Breast epithelium (tissue), 3 donors: ENCODE measurements around the gene FNDC5.

Source experiments
- CTCF ChIP-seq, 3 donors: fragments of 450-650 bp; IDR thresholded peaks; one replicate each; pipeline ENCODE4 v1.5.1; 2016 to 2017; ENCODE audit warnings: antibody characterized with exemption in 3 of 3, mild to moderate bottlenecking in 3 of 3, moderate library complexity in 3 of 3
- POLR2AphosphoS5 ChIP-seq, 3 donors: sonication (generic); formaldehyde crosslinking; IDR thresholded peaks; one replicate each; pipeline ENCODE4 v1.6.1; 2017; ENCODE audit warnings: antibody characterized with exemption in 3 of 3

GRCh38 chr1:32831878-32832277, 38.8 kb downstream of the FNDC5 start:
- no peak for TF ChIP-seq POLR2AphosphoS5 (IDR thresholded peaks at IDR 0.05)
- no peak for TF ChIP-seq CTCF (IDR thresholded peaks at IDR 0.05)
